GM23338 (cell line): Measurements from ENCODE around the gene SLC7A10. TPM values are rescaled to one million over a fixed set of nuclear protein-coding genes. Genes with fewer than 3 reads are reported as not detected.

Experiments
- ATAC-seq: fragments of 200-7000 bp; cut with Tn5 transposase; 3 replicates; pipeline ENCODE4 v1.9.1; 2020
- DNase-seq: peaks from one replicate; pipeline ENCODE4 v3.0.0-alpha.2; 2015; ENCODE audit warnings: low spot score
- H2AFZ ChIP-seq: fragments of 200-600 bp; sonication (generic); 2 replicates; pipeline ENCODE4 v1.8.0; 2016; ENCODE audit warnings: antibody characterized with exemption, mild to moderate bottlenecking, moderate library complexity
- H3F3A ChIP-seq: fragments of 200-600 bp; sonication (generic); replicated peaks from 2 replicates; pipeline ENCODE4 v1.8.0; 2017; ENCODE audit warnings: antibody characterized with exemption, mixed run types, low read depth
- H3K27ac ChIP-seq: fragments of 200-600 bp; sonication (generic); 2 replicates; pipeline ENCODE4 v1.6.1; 2016; ENCODE audit warnings: low read depth
- H3K27me3 ChIP-seq: fragments of 200-600 bp; sonication (generic); 2 replicates; pipeline ENCODE4 v1.8.0; 2016; ENCODE audit warnings: mild to moderate bottlenecking, mixed run types, moderate library complexity; ENCODE audit not compliant: insufficient read depth
- H3K36me3 ChIP-seq: fragments of 200-600 bp; sonication (generic); 2 replicates; pipeline ENCODE4 v1.8.0; 2016; ENCODE audit warnings: mild to moderate bottlenecking; ENCODE audit not compliant: insufficient read depth
- H3K4me1 ChIP-seq: fragments of 200-600 bp; sonication (generic); 2 replicates; pipeline ENCODE4 v1.8.0; 2016; ENCODE audit warnings: mild to moderate bottlenecking, moderate library complexity; ENCODE audit not compliant: insufficient read depth
- H3K4me2 ChIP-seq: fragments of 200-600 bp; sonication (generic); 2 replicates; pipeline ENCODE4 v1.7.1; 2017; ENCODE audit warnings: mixed run types
- H3K4me3 ChIP-seq: fragments of 200-600 bp; sonication (generic); 2 replicates; pipeline ENCODE4 v1.6.1; 2016; ENCODE audit warnings: mixed run types
- H3K79me2 ChIP-seq: fragments of 200-600 bp; sonication (generic); replicated peaks from 2 replicates; pipeline ENCODE4 v1.8.0; 2017; ENCODE audit warnings: mild to moderate bottlenecking; ENCODE audit not compliant: insufficient read depth
- H3K9me2 ChIP-seq: fragments of 200-600 bp; sonication (generic); 2 replicates; pipeline ENCODE4 v1.8.0; 2017; ENCODE audit not compliant: insufficient read depth
- H4K20me1 ChIP-seq: fragments of 200-600 bp; sonication (generic); replicated peaks from 2 replicates; pipeline ENCODE4 v1.8.0; 2017; ENCODE audit warnings: mild to moderate bottlenecking; ENCODE audit not compliant: insufficient read depth
- H3K27ac Mint-ChIP-seq: 2 replicates; pipeline ENCODE4 v1.8.0; 2020; ENCODE audit warnings: inconsistent platforms, mild to moderate bottlenecking, moderate library complexity, mixed read lengths
- H3K27me3 Mint-ChIP-seq: 3 replicates; pipeline ENCODE4 v1.8.0; 2022; ENCODE audit warnings: low read depth, mild to moderate bottlenecking, moderate library complexity, mixed read lengths, inconsistent platforms; ENCODE audit not compliant: insufficient read depth, poor library complexity
- H3K36me3 Mint-ChIP-seq: 3 replicates; pipeline ENCODE4 v1.8.0; 2021; ENCODE audit warnings: low read depth, mild to moderate bottlenecking, inconsistent platforms, moderate library complexity, mixed read lengths
- H3K4me1 Mint-ChIP-seq: 3 replicates; pipeline ENCODE4 v1.8.0; 2020; ENCODE audit warnings: mild to moderate bottlenecking, inconsistent platforms, mixed read lengths
- H3K4me3 Mint-ChIP-seq: 3 replicates; pipeline ENCODE4 v1.8.0; 2021; ENCODE audit warnings: moderate library complexity, mild to moderate bottlenecking, inconsistent platforms, mixed read lengths
- H3K9me3 Mint-ChIP-seq: 3 replicates; pipeline ENCODE4 v1.8.0; 2020; ENCODE audit warnings: moderate library complexity, mild to moderate bottlenecking, inconsistent platforms, mixed read lengths
- CREB1 ChIP-seq: fragments of 250-450 bp; sonication (Bioruptor Pico); IDR thresholded peaks from 2 replicates; pipeline ENCODE4 v1.5.0; 2020; ENCODE audit warnings: low read depth, mild to moderate bottlenecking, moderate library complexity
- EZH2 ChIP-seq: fragments of 200-600 bp; sonication (generic); IDR thresholded peaks from one replicate; pipeline ENCODE4 v1.8.0; 2017; ENCODE audit warnings: antibody characterized with exemption, mild to moderate bottlenecking, low read depth; ENCODE audit not compliant: unreplicated experiment
- EZH2phosphoT487 ChIP-seq: fragments of 200-600 bp; sonication (generic); IDR thresholded peaks from one replicate; pipeline ENCODE4 v1.8.1; 2018; ENCODE audit warnings: antibody characterized with exemption; ENCODE audit not compliant: unreplicated experiment
- JUNB ChIP-seq: IDR thresholded peaks from one replicate; pipeline ENCODE4 v1.6.1; 2016; ENCODE audit warnings: antibody characterized with exemption; ENCODE audit not compliant: unreplicated experiment
- NANOG ChIP-seq: IDR thresholded peaks from 2 replicates; pipeline ENCODE4 v1.6.1; 2016; ENCODE audit warnings: antibody characterized with exemption, borderline replicate concordance
- POLR2AphosphoS5 ChIP-seq: IDR thresholded peaks from 2 replicates; pipeline ENCODE4 v1.6.1; 2016; ENCODE audit warnings: antibody characterized with exemption, low read depth
- STAT1 ChIP-seq: IDR thresholded peaks from one replicate; pipeline ENCODE4 v1.6.1; 2016; ENCODE audit warnings: antibody characterized with exemption; ENCODE audit not compliant: unreplicated experiment
- ZNF114 ChIP-seq: fragments of 250-450 bp; sonication (Bioruptor Pico); IDR thresholded peaks from 2 replicates; pipeline ENCODE4 v1.5.0; 2020; ENCODE audit warnings: mild to moderate bottlenecking, moderate library complexity
- ZNF331 ChIP-seq: fragments of 250-450 bp; sonication (Bioruptor Pico); IDR thresholded peaks from 2 replicates; pipeline ENCODE4 v1.5.0; 2020; ENCODE audit warnings: low read depth, mild to moderate bottlenecking, moderate library complexity
- polyA plus RNA-seq: library from polyadenylated mRNA; unstranded; fragments of >200 nt; fragmentation: Nextera tagmentation; extraction: Ambion mirVana; gene quantifications from 2 replicates; pipeline ENCODE4 v1.2.1, GENCODE V29; 2016
- total RNA-seq: library from RNA; depleted of rRNA; stranded (reverse); fragments of >200 nt; shearing (Covaris generic); gene quantifications from 2 replicates; pipeline ENCODE4 v1.2.3, GENCODE V29; 2014
- TF ChIP-seq, protein P1 (sequence below): fragments of 250-450 bp; sonication (Bioruptor Pico); IDR thresholded peaks from 2 replicates; pipeline ENCODE4 v1.5.0; 2020; ENCODE audit warnings: mild to moderate bottlenecking, moderate library complexity
- TF ChIP-seq, protein P2 (sequence below): IDR thresholded peaks from 2 replicates; pipeline ENCODE4 v1.6.1; 2016; ENCODE audit warnings: antibody characterized with exemption
- TF ChIP-seq, protein P3 (sequence below): IDR thresholded peaks from one replicate; pipeline ENCODE4 v1.6.1; 2018; ENCODE audit warnings: antibody characterized with exemption; ENCODE audit not compliant: unreplicated experiment
- TF ChIP-seq, protein P4 (sequence below), 2 experiments: fragments of 200-600 bp in 1 of 2; sonication (generic) in 1 of 2; conservative IDR thresholded peaks; 2 replicates each; pipeline versions ENCODE4 v1.5.1 to v1.6.1; 2016 to 2017; ENCODE audit warnings: antibody characterized with exemption in 2 of 2, low read depth in 2 of 2, mild to moderate bottlenecking in 2 of 2, moderate library complexity in 1 of 2

Gene SLC7A10
- total and polyA plus RNA-seq, 2 experiments from 2014 or later = 3.3 to 6.3 TPM

DNA sequence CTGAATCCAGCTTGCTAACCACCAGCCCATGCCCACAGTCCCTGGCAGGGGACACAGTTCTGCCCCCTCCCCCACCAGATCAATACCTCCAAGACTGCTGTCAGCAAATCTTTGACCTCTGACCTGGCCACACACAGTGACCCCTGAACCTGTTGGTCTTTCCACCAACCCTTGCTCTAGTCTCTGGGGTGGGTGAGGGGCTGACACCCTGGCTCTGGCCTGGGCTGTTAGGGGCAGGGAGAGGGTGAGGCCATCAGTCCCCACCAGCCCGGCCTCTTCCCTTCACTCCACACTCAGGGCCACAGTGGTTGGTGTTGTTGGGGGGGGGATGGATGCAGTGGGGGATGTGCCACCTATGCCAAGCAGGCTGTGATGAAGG lies 21.8 kb upstream of the SLC7A10 start:
- peaks cover 4% of the 10 kb centered on the region for H3K27me3 Mint-ChIP-seq
- Histone ChIP-seq H3K4me2 (no peak overlapping the region), H3K27me3 (no peaks in the 10 kb centered on the region), H3K36me3 (peaks cover 6% of the 10 kb centered on the region; the same call in 1 of the 2 replicates), H4K20me1 (no peaks in the 10 kb centered on the region), H3K9me2 (no peaks in the 10 kb centered on the region), H3K27ac (no peak overlapping the region), H2AFZ (no peak overlapping the region), H3K79me2 (no peaks in the 10 kb centered on the region), H3K4me1 (no peaks in the 10 kb centered on the region), H3F3A (no peaks in the 10 kb centered on the region), H3K4me3 (no peak overlapping the region)
- H3K4me3 Mint-ChIP-seq = no peak overlapping the region
- no peak for ATAC-seq
- TF ChIP-seq EZH2 (no peak), NANOG (no peak), ZNF114 (CRISPR knock-in tag) (no peak), EZH2phosphoT487 (no peak), ZNF331 (CRISPR knock-in tag) (no peak), STAT1 (no peak), CREB1 (no peak), JUNB (no peak), POLR2AphosphoS5 (no peak)
- TF ChIP-seq, protein P1, sequence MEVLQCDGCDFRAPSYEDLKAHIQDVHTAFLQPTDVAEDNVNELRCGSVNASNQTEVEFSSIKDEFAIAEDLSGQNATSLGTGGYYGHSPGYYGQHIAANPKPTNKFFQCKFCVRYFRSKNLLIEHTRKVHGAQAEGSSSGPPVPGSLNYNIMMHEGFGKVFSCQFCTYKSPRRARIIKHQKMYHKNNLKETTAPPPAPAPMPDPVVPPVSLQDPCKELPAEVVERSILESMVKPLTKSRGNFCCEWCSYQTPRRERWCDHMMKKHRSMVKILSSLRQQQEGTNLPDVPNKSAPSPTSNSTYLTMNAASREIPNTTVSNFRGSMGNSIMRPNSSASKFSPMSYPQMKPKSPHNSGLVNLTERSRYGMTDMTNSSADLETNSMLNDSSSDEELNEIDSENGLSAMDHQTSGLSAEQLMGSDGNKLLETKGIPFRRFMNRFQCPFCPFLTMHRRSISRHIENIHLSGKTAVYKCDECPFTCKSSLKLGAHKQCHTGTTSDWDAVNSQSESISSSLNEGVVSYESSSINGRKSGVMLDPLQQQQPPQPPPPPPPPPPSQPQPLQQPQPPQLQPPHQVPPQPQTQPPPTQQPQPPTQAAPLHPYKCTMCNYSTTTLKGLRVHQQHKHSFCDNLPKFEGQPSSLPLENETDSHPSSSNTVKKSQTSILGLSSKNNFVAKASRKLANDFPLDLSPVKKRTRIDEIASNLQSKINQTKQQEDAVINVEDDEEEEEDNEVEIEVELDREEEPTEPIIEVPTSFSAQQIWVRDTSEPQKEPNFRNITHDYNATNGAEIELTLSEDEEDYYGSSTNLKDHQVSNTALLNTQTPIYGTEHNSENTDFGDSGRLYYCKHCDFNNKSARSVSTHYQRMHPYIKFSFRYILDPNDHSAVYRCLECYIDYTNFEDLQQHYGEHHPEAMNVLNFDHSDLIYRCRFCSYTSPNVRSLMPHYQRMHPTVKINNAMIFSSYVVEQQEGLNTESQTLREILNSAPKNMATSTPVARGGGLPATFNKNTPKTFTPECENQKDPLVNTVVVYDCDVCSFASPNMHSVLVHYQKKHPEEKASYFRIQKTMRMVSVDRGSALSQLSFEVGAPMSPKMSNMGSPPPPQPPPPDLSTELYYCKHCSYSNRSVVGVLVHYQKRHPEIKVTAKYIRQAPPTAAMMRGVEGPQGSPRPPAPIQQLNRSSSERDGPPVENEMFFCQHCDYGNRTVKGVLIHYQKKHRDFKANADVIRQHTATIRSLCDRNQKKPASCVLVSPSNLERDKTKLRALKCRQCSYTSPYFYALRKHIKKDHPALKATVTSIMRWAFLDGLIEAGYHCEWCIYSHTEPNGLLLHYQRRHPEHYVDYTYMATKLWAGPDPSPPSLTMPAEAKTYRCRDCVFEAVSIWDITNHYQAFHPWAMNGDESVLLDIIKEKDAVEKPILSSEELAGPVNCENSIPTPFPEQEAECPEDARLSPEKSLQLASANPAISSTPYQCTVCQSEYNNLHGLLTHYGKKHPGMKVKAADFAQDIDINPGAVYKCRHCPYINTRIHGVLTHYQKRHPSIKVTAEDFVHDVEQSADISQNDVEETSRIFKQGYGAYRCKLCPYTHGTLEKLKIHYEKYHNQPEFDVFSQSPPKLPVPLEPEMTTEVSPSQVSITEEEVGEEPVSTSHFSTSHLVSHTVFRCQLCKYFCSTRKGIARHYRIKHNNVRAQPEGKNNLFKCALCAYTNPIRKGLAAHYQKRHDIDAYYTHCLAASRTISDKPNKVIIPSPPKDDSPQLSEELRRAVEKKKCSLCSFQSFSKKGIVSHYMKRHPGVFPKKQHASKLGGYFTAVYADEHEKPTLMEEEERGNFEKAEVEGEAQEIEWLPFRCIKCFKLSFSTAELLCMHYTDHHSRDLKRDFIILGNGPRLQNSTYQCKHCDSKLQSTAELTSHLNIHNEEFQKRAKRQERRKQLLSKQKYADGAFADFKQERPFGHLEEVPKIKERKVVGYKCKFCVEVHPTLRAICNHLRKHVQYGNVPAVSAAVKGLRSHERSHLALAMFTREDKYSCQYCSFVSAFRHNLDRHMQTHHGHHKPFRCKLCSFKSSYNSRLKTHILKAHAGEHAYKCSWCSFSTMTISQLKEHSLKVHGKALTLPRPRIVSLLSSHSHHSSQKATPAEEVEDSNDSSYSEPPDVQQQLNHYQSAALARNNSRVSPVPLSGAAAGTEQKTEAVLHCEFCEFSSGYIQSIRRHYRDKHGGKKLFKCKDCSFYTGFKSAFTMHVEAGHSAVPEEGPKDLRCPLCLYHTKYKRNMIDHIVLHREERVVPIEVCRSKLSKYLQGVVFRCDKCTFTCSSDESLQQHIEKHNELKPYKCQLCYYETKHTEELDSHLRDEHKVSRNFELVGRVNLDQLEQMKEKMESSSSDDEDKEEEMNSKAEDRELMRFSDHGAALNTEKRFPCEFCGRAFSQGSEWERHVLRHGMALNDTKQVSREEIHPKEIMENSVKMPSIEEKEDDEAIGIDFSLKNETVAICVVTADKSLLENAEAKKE (CRISPR knock-in tag) = no peak
- TF ChIP-seq, protein P2, sequence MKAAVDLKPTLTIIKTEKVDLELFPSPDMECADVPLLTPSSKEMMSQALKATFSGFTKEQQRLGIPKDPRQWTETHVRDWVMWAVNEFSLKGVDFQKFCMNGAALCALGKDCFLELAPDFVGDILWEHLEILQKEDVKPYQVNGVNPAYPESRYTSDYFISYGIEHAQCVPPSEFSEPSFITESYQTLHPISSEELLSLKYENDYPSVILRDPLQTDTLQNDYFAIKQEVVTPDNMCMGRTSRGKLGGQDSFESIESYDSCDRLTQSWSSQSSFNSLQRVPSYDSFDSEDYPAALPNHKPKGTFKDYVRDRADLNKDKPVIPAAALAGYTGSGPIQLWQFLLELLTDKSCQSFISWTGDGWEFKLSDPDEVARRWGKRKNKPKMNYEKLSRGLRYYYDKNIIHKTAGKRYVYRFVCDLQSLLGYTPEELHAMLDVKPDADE = no peak
- TF ChIP-seq, protein P3, sequence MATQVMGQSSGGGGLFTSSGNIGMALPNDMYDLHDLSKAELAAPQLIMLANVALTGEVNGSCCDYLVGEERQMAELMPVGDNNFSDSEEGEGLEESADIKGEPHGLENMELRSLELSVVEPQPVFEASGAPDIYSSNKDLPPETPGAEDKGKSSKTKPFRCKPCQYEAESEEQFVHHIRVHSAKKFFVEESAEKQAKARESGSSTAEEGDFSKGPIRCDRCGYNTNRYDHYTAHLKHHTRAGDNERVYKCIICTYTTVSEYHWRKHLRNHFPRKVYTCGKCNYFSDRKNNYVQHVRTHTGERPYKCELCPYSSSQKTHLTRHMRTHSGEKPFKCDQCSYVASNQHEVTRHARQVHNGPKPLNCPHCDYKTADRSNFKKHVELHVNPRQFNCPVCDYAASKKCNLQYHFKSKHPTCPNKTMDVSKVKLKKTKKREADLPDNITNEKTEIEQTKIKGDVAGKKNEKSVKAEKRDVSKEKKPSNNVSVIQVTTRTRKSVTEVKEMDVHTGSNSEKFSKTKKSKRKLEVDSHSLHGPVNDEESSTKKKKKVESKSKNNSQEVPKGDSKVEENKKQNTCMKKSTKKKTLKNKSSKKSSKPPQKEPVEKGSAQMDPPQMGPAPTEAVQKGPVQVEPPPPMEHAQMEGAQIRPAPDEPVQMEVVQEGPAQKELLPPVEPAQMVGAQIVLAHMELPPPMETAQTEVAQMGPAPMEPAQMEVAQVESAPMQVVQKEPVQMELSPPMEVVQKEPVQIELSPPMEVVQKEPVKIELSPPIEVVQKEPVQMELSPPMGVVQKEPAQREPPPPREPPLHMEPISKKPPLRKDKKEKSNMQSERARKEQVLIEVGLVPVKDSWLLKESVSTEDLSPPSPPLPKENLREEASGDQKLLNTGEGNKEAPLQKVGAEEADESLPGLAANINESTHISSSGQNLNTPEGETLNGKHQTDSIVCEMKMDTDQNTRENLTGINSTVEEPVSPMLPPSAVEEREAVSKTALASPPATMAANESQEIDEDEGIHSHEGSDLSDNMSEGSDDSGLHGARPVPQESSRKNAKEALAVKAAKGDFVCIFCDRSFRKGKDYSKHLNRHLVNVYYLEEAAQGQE = no peak
- TF ChIP-seq, protein P4, sequence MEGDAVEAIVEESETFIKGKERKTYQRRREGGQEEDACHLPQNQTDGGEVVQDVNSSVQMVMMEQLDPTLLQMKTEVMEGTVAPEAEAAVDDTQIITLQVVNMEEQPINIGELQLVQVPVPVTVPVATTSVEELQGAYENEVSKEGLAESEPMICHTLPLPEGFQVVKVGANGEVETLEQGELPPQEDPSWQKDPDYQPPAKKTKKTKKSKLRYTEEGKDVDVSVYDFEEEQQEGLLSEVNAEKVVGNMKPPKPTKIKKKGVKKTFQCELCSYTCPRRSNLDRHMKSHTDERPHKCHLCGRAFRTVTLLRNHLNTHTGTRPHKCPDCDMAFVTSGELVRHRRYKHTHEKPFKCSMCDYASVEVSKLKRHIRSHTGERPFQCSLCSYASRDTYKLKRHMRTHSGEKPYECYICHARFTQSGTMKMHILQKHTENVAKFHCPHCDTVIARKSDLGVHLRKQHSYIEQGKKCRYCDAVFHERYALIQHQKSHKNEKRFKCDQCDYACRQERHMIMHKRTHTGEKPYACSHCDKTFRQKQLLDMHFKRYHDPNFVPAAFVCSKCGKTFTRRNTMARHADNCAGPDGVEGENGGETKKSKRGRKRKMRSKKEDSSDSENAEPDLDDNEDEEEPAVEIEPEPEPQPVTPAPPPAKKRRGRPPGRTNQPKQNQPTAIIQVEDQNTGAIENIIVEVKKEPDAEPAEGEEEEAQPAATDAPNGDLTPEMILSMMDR (conservative IDR thresholded peaks at IDR 0.05; ENCODE audit: low read depth in 2 of 2) = no peak
- no peak overlapping the region for H3K27ac Mint-ChIP-seq
- H3K36me3 Mint-ChIP-seq = no peaks in the 10 kb centered on the region; the same call in 2 of the 3 replicates
- DNase-seq = no peak
- H3K4me1 Mint-ChIP-seq = peaks cover 2% of the 10 kb centered on the region; the same call in 1 of the 3 replicates
- peaks cover 18% of the 10 kb centered on the region for H3K9me3 Mint-ChIP-seq
